Neuronal stem cell (in vitro differentiated cells): ENCODE results near the gene DNASE2B.

ENCODE experiments used
- DNase-seq: peaks from one replicate; pipeline ENCODE4 v3.0.0-alpha.2; 2013; ENCODE audit warnings: low spot score
- H2AFZ ChIP-seq: one replicate; pipeline ENCODE4 v1.6.1; 2013; ENCODE audit warnings: mild to moderate bottlenecking, low read length, inconsistent platforms
- H2AK5ac ChIP-seq: 2 replicates; pipeline ENCODE4 v1.6.1; 2013; ENCODE audit warnings: low read depth, mild to moderate bottlenecking, inconsistent platforms, low read length, moderate library complexity, mixed read lengths
- H2BK120ac ChIP-seq: 2 replicates; pipeline ENCODE4 v1.6.1; 2013; ENCODE audit warnings: low read depth, mild to moderate bottlenecking, inconsistent platforms, low read length, moderate library complexity, mixed read lengths
- H2BK12ac ChIP-seq: one replicate; pipeline ENCODE4 v1.6.1; 2013; ENCODE audit warnings: low read length, inconsistent platforms
- H2BK15ac ChIP-seq: 2 replicates; pipeline ENCODE4 v1.6.1; 2013; ENCODE audit warnings: mild to moderate bottlenecking, low read length, inconsistent platforms, mixed read lengths
- H2BK5ac ChIP-seq: one replicate; pipeline ENCODE4 v1.6.1; 2013; ENCODE audit warnings: inconsistent platforms, mild to moderate bottlenecking, low read length, moderate library complexity
- H3K14ac ChIP-seq: one replicate; pipeline ENCODE4 v1.6.1; 2013; ENCODE audit warnings: low read length, inconsistent platforms
- H3K18ac ChIP-seq: 2 replicates; pipeline ENCODE4 v1.6.1; 2013; ENCODE audit warnings: low read length, inconsistent platforms
- H3K23ac ChIP-seq: 2 replicates; pipeline ENCODE4 v1.6.1; 2013; ENCODE audit warnings: low read depth, mild to moderate bottlenecking, mixed read lengths, low read length, inconsistent platforms; ENCODE audit not compliant: poor library complexity
- H3K27ac ChIP-seq: replicated peaks from 3 replicates; pipeline ENCODE4 v1.5.1; 2013; ENCODE audit warnings: low read length, inconsistent platforms
- H3K27me3 ChIP-seq, 3 experiments: 2 replicates each; pipeline ENCODE4 v1.6.1; 2013; ENCODE audit warnings: low read length in 3 of 3, mild to moderate bottlenecking in 2 of 3, inconsistent platforms in 1 of 3, low read depth in 1 of 3, mixed read lengths in 1 of 3, moderate library complexity in 1 of 3; ENCODE audit not compliant: control insufficient read depth in 3 of 3, insufficient read depth in 3 of 3
- H3K36me3 ChIP-seq, 2 donors: replicated peaks in 1 of 2; 2 replicates each; pipeline ENCODE4 v1.6.1; 2013; ENCODE audit warnings: low read length in 2 of 2; ENCODE audit not compliant: control insufficient read depth in 2 of 2, insufficient read depth in 2 of 2
- H3K4ac ChIP-seq: 2 replicates; pipeline ENCODE4 v1.6.1; 2013; ENCODE audit warnings: inconsistent platforms, mild to moderate bottlenecking, low read length, moderate library complexity
- H3K4me1 ChIP-seq, 2 donors: 1 replicate in 1 of 2; 2 replicates in 1 of 2; pipeline ENCODE4 v1.6.1; 2013; ENCODE audit warnings: low read length in 2 of 2, low read depth in 1 of 2; ENCODE audit not compliant: control insufficient read depth in 2 of 2, insufficient read depth in 1 of 2
- H3K4me2 ChIP-seq: one replicate; pipeline ENCODE4 v1.6.1; 2013; ENCODE audit warnings: mild to moderate bottlenecking, low read length, inconsistent platforms; ENCODE audit not compliant: insufficient read depth, poor library complexity, severe bottlenecking
- H3K4me3 ChIP-seq, 2 donors: 2 replicates each; pipeline ENCODE4 v1.5.1; 2013; ENCODE audit warnings: low read length in 2 of 2, mild to moderate bottlenecking in 2 of 2, inconsistent platforms in 1 of 2, moderate library complexity in 1 of 2
- H3K79me1 ChIP-seq: one replicate; pipeline ENCODE4 v1.6.1; 2013; ENCODE audit warnings: low read depth, mild to moderate bottlenecking, inconsistent platforms, low read length, moderate library complexity
- H3K9ac ChIP-seq: one replicate; pipeline ENCODE4 v1.6.1; 2013; ENCODE audit warnings: mild to moderate bottlenecking, low read depth, low read length, inconsistent platforms; ENCODE audit not compliant: poor library complexity
- H3K9me3 ChIP-seq, 2 donors: replicated peaks in 1 of 2; 2 replicates each; pipeline versions ENCODE3 to v1.6.1; 2013; ENCODE audit warnings: low read length in 2 of 2, mild to moderate bottlenecking in 2 of 2, inconsistent platforms in 1 of 2, low read depth in 1 of 2, mixed read lengths in 1 of 2, moderate library complexity in 1 of 2; ENCODE audit not compliant: control insufficient read depth in 2 of 2, insufficient read depth in 1 of 2
- H4K8ac ChIP-seq: one replicate; pipeline ENCODE4 v1.6.1; 2013; ENCODE audit warnings: low read depth, mild to moderate bottlenecking, inconsistent platforms, low read length, moderate library complexity
- H4K91ac ChIP-seq: one replicate; pipeline ENCODE4 v1.6.1; 2013; ENCODE audit warnings: low read length, low read depth, mild to moderate bottlenecking, inconsistent platforms; ENCODE audit not compliant: poor library complexity
- WGBS, 2 donors: extraction: QIAGEN DNeasy Blood & Tissue Kit; methylation state at CpG; one replicate each; pipeline ENCODE4 v1.1.7; 2013; ENCODE audit warnings: missing lambda C conversion rate in 2 of 2, mixed read lengths in 1 of 2; ENCODE audit not compliant: insufficient read length in 2 of 2, insufficient replicate concordance in 1 of 2; ENCODE audit errors: extremely low coverage in 2 of 2; 5-methylcytosine and 5-hydroxymethylcytosine counted together

Gene DNASE2B

DNA sequence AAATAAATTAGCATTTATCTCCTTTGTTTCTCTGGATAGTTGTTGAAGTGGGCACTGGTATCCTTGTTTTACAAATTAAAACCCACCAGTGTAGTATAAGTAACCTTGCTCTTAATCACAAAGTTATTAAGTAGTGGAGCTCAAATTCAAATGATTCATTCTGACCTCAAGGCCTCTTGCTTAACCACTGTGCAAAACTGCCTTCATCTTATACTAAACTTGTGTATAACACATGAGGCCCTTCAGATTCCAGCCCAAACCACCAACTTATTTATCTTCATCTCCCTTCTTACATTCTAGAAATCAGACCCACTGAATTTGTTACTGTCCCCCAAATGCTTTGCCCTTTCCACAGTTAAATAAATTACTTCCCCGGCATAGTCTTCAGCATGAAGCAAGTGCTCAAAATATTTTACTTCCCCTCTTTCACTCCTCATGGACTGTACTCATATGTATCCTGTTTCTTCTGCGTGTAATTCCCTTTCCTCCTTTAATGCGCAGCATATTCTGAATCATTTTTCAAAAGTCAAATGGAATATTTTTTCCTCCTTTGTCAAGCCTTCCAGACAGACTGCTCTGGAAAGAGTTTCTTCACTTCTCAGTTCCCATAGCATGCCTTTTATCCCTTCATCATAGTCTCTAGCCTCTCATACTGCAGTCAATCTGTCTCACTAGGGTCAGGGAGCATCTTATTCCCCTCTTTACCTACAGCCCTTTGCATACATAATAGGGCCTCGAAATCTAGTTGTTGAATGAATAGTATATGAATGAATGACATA is 19.0 kb upstream of the DNASE2B start:
- Histone ChIP-seq H3K4me3 (no peak overlapping the region), H2AK5ac (no peak overlapping the region), H3K27me3 (no peaks in the 10 kb centered on the region), H2AFZ (no peak overlapping the region), H2BK12ac (no peak overlapping the region), H3K36me3 (no peaks in the 10 kb centered on the region), H3K14ac (no peak overlapping the region), H3K27ac (no peak overlapping the region), H2BK5ac (no peak overlapping the region), H3K79me1 (no peaks in the 10 kb centered on the region), H3K4me1 (no peaks in the 10 kb centered on the region), H3K4ac (no peak overlapping the region), H2BK120ac (no peak overlapping the region), H3K4me2 (no peak overlapping the region), H3K18ac (no peak overlapping the region), H3K9me3 (no peaks in the 10 kb centered on the region), H4K91ac (no peak overlapping the region), H4K8ac (no peak overlapping the region), H3K9ac (no peak overlapping the region), H3K23ac (no peak overlapping the region), H2BK15ac (no peak overlapping the region)
- no peak for DNase-seq
- no CpG with 5 or more reads among the region's 4 CpGs for WGBS, 2 donors

DNA sequence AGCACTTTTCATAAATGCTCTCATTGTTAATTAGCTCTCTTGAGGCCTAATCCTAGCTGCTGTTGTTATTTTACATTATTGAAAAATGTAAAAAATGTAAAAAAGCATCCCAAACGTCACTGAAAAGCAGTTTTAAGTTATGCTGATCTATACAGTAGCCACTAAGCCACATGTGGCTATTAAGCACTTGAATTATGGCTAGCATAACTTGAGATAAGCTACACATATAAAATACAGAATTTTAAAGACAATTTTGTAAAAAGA is 18.4 kb upstream of the DNASE2B start:
- Histone ChIP-seq H3K9me3 (no peaks in the 10 kb centered on the region), H2BK15ac (no peak overlapping the region), H2BK12ac (no peak overlapping the region), H3K18ac (no peak overlapping the region), H2BK5ac (no peak overlapping the region), H3K27me3 (no peaks in the 10 kb centered on the region), H3K27ac (no peak overlapping the region), H3K4ac (no peak overlapping the region), H3K4me3 (no peak overlapping the region), H3K4me1 (no peaks in the 10 kb centered on the region), H3K14ac (no peak overlapping the region), H4K8ac (no peak overlapping the region), H2AK5ac (no peak overlapping the region), H3K4me2 (no peak overlapping the region), H2BK120ac (no peak overlapping the region), H3K23ac (no peak overlapping the region), H3K79me1 (no peaks in the 10 kb centered on the region), H3K9ac (no peak overlapping the region), H4K91ac (no peak overlapping the region), H3K36me3 (no peaks in the 10 kb centered on the region), H2AFZ (no peak overlapping the region)
- no CpG with 5 or more reads among the region's 1 CpG for WGBS, 2 donors
- DNase-seq, result no peak

DNA sequence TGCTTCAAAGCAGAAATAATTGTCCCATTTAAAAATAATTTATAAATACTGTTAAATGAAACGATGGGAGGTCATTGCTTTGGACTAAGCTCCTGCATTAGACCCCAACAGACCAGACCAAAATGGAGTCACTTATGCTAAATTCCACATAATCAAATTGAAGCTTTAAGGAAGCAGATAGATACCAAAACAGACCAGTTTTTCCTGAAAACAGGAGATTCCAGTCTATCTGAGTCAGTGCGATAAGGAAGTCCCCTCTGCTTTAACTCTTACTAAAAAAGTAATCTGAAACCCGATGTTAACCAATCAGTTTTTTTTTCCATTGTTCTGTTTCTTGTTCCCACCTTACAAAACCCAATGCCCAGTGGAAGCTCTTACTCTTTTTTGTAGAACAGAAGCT is 16.2 kb upstream of the DNASE2B start:
- H2BK15ac ChIP-seq, result no peak overlapping the region
- H3K4me1 ChIP-seq, result no peaks in the 10 kb centered on the region
- H3K23ac ChIP-seq, result no peak overlapping the region
- no peak overlapping the region for H3K18ac ChIP-seq
- no peak overlapping the region for H3K4me2 ChIP-seq
- H3K9ac ChIP-seq, result no peak overlapping the region
- H3K4me3 ChIP-seq, result no peak overlapping the region
- H4K8ac ChIP-seq, result no peak overlapping the region
- H2BK5ac ChIP-seq, result no peak overlapping the region
- H3K9me3 ChIP-seq, result no peaks in the 10 kb centered on the region
- no peak overlapping the region for H3K4ac ChIP-seq
- no CpG with 5 or more reads among the region's 3 CpGs for WGBS, 2 donors
- no peak overlapping the region for H2AK5ac ChIP-seq
- no peak overlapping the region for H4K91ac ChIP-seq
- H2BK12ac ChIP-seq, result no peak overlapping the region
- no peak overlapping the region for H3K27ac ChIP-seq
- H2AFZ ChIP-seq, result no peak overlapping the region
- no peaks in the 10 kb centered on the region for H3K36me3 ChIP-seq
- DNase-seq, result no peak
- no peaks in the 10 kb centered on the region for H3K79me1 ChIP-seq
- H3K14ac ChIP-seq, result no peak overlapping the region
- H2BK120ac ChIP-seq, result no peak overlapping the region
- no peaks in the 10 kb centered on the region for H3K27me3 ChIP-seq

- no CpG with 5 or more reads among the region's 1 CpG for WGBS, 2 donors
- Histone ChIP-seq H2BK15ac (no peak overlapping the region), H3K4ac (no peak overlapping the region), H3K14ac (no peak overlapping the region), H3K36me3 (no peaks in the 10 kb centered on the region), H3K9me3 (no peaks in the 10 kb centered on the region), H2BK120ac (no peak overlapping the region), H4K91ac (no peak overlapping the region), H3K18ac (no peak overlapping the region), H3K27ac (no peak overlapping the region), H4K8ac (no peak overlapping the region), H2AK5ac (no peak overlapping the region), H3K79me1 (no peaks in the 10 kb centered on the region), H3K27me3 (no peaks in the 10 kb centered on the region), H2BK12ac (no peak overlapping the region), H3K23ac (no peak overlapping the region), H2BK5ac (no peak overlapping the region), H2AFZ (no peak overlapping the region), H3K4me3 (no peak overlapping the region), H3K4me1 (no peaks in the 10 kb centered on the region), H3K9ac (no peak overlapping the region), H3K4me2 (no peak overlapping the region)
- no peak for DNase-seq
Measured at GRCh38 chr1:84385347-84385746, 12.9 kb upstream of the DNASE2B start.
